Spinal cord (tissue), 10 donors: ENCODE measurements around the gene KCNAB1. TPM values are rescaled to one million over a fixed set of nuclear protein-coding genes. Genes with fewer than 3 reads are reported as not detected.
A peak's percentile ranks its signal among the peaks of the same experiment; 100 is the strongest.

Experiments
- DNase-seq, 6 donors: peaks; one replicate each; pipeline versions ENCODE4 v3.0.0 to v3.0.0-alpha.2; 2013 to 2015; ENCODE audit warnings: low spot score in 6 of 6, low read depth in 4 of 6
- H3K27ac ChIP-seq: one replicate; pipeline ENCODE4 v1.5.1; 2013; ENCODE audit warnings: low read depth, low read length, control low read depth
- H3K27me3 ChIP-seq: one replicate; pipeline ENCODE4 v1.6.1; 2013; ENCODE audit warnings: low read length; ENCODE audit not compliant: control insufficient read depth, insufficient read depth
- H3K36me3 ChIP-seq: one replicate; pipeline ENCODE4 v1.6.1; 2013; ENCODE audit warnings: low read length; ENCODE audit not compliant: control insufficient read depth, insufficient read depth
- H3K4me1 ChIP-seq: one replicate; pipeline ENCODE4 v1.6.1; 2013; ENCODE audit warnings: low read length; ENCODE audit not compliant: control insufficient read depth, insufficient read depth
- H3K4me3 ChIP-seq: one replicate; pipeline ENCODE4 v1.5.1; 2013; ENCODE audit warnings: low read depth, low read length, control low read depth
- H3K9me3 ChIP-seq: one replicate; pipeline ENCODE4 v1.6.1; 2013; ENCODE audit warnings: low read length; ENCODE audit not compliant: control insufficient read depth, insufficient read depth
- WGBS: methylation state at CpG from one replicate; pipeline ENCODE4 v1.1.5; 2013; ENCODE audit warnings: missing lambda C conversion rate; ENCODE audit not compliant: insufficient coverage; 5-methylcytosine and 5-hydroxymethylcytosine counted together
- polyA plus RNA-seq, 2 donors: library from polyadenylated mRNA; unstranded; fragments of 120-200 nt; gene quantifications; one replicate each; pipeline ENCODE4 v1.2.1, GENCODE V29; 2013; ENCODE audit not compliant: insufficient read length in 2 of 2
- total RNA-seq, 2 donors: library from RNA; depleted of rRNA in 1 of 2; stranded (reverse); fragments of 120-200 nt in 1 of 2; fragments of >200 nt in 1 of 2; gene quantifications; one replicate each; pipeline versions ENCODE4 v1.2.3 to v1.2.4, GENCODE V29; 2013 to 2014
- donor health status: healthy.

KCNAB1 gene
- total and polyA plus RNA-seq, 4 donors, result 10.1 to 27.5 (median 22.6) TPM

DNA sequence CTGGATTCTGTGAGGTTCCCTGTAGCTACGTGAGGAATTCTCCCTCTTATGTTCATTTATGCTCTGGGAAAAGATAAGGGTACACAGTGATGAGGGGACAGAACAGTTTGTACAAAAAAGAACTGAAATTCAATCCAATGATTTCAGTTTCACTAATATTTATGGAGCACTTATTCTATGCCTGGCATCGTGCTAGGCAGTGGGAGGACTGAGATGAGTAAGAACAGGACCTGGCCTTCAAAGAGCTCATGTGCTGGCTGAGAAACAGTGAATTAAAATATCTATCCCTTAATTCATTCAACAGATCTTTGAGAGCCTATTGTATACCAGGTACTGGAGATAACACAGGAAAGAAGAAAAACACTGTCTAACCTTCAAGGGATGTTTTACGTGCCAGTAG is 412.4 kb downstream of the KCNAB1 start:
- Histone ChIP-seq H3K36me3 (no peaks in the 10 kb centered on the region), H3K4me1 (peaks cover 5% of the 10 kb centered on the region), H3K9me3 (no peaks in the 10 kb centered on the region), H3K27ac (no peak overlapping the region), H3K27me3 (no peaks in the 10 kb centered on the region), H3K4me3 (no peak overlapping the region)
- no CpG with 5 or more reads among the region's 3 CpGs for WGBS
- no peak for DNase-seq

- no peaks in the 10 kb centered on the region for H3K27me3 ChIP-seq
- H3K4me3 ChIP-seq, result no peak overlapping the region
- no peak for DNase-seq
- WGBS, result 86% methylated on average over 3 of the region's 4 CpGs
- H3K36me3 ChIP-seq, result no peaks in the 10 kb centered on the region
- peaks cover 5% of the 10 kb centered on the region for H3K4me1 ChIP-seq
- no peak overlapping the region for H3K27ac ChIP-seq
- no peaks in the 10 kb centered on the region for H3K9me3 ChIP-seq
Measured at GRCh38 chr3:156533205-156533604, 412.8 kb downstream of the KCNAB1 start.

DNA sequence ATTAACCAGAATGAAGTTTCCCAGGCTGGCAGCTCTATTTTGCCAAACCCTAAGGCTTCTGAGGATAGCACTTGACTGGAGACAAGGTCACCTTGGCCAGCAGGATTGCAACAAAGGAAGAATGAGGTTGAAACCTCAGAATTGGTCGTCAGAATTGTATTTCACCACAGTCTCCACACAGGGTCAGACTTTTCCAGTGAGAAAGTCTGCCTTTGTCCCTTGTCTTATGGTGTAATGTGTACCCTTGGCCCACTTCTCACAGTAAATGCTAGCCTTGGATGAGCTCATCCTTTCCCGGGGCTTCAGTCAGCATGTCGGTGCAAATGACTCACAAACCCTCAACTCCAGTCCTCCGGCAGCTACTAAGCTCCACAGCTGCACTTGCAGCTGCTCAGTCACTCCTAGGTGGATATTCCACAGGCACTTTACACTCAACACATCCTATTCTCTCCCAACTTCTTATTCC is 414.8 kb downstream of the KCNAB1 start:
- no peak overlapping the region for H3K4me3 ChIP-seq
- no peaks in the 10 kb centered on the region for H3K27me3 ChIP-seq
- peaks cover 5% of the 10 kb centered on the region for H3K4me1 ChIP-seq
- WGBS, result 24% methylated on average over 3 of the region's 4 CpGs
- peak in 5 of 6 donors; percentile 32 to 78 (median 48) for DNase-seq
- H3K36me3 ChIP-seq, result no peaks in the 10 kb centered on the region
- H3K27ac ChIP-seq, result peak overlapping the region; percentile 50
- H3K9me3 ChIP-seq, result no peaks in the 10 kb centered on the region

DNA sequence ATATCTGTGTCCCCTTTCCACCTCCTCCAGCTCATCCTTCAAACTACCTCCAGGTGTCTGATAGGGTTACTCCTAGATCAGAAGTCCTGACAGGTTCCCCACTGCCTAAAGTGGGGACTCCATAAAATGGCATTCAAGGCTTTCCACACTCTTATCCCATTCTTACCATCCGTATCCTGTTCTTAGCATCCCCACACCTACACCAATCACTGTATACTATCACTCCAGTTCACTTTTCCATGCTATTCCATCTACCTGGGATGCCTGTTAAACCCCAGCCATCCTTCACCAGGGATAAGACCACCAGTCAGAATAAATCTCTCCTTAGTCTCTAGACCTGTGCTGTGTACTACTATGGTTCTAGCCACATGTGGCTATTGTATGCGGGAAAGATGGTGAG is 415.4 kb downstream of the KCNAB1 start:
- Histone ChIP-seq H3K36me3 (no peaks in the 10 kb centered on the region), H3K9me3 (no peaks in the 10 kb centered on the region), H3K4me1 (peaks cover 5% of the 10 kb centered on the region), H3K4me3 (no peak overlapping the region), H3K27ac (peak overlapping the region; percentile 50), H3K27me3 (no peaks in the 10 kb centered on the region)
- DNase-seq, result no peak
- 100% methylated on average over 1 of the region's 2 CpGs for WGBS

DNA sequence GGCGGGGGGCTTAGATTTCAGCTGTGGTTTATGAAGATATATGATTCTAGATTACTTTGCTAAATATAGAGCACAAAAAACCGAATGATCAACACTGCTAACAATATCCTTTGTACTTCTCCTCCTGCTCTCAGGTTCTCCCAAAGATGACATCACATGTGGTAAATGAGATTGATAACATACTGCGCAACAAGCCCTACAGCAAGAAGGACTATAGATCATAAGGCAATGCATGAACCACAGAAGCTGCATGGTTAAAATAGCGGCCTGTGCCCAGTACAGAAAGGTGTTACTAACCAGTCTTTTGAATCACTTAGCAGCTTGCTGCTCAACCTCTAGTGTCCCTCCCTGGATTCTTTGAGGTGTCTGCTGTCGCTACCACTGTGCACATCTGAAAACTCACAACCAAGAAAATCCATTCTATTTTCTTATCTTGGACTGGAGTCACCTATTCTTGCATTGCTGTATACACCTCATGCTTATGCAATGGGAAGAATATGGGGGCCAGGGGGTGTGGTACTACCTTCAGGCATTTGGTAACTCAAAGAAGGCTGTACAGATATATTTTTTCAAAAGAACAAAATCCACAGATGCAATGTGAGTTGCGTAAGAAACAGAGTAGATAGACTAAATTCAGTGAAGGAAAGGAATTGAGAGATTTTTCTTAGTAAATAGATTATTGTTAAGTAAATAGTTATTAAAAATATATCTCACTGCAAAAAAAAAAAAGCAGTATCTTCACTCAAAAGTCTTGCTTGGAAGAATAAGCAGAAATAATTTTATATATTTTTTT is 416.3 kb downstream of the KCNAB1 start:
- DNase-seq, result peak in 1 of 6 donors; percentile 35
- peaks cover 5% of the 10 kb centered on the region for H3K4me1 ChIP-seq
- no peaks in the 10 kb centered on the region for H3K36me3 ChIP-seq
- H3K4me3 ChIP-seq, result no peak overlapping the region
- no peaks in the 10 kb centered on the region for H3K9me3 ChIP-seq
- 93% methylated on average over 3 of the region's 6 CpGs for WGBS
- no peak overlapping the region for H3K27ac ChIP-seq
- no peaks in the 10 kb centered on the region for H3K27me3 ChIP-seq

- Histone ChIP-seq H3K27ac (no peak overlapping the region), H3K4me1 (peaks cover 5% of the 10 kb centered on the region), H3K4me3 (no peak overlapping the region), H3K9me3 (no peaks in the 10 kb centered on the region), H3K36me3 (no peaks in the 10 kb centered on the region), H3K27me3 (no peaks in the 10 kb centered on the region)
- 100% methylated on average over 1 of the region's 2 CpGs for WGBS
- peak in 1 of 6 donors; percentile 15 for DNase-seq
Measured at GRCh38 chr3:156539051-156539450, 418.7 kb downstream of the KCNAB1 start.

DNA sequence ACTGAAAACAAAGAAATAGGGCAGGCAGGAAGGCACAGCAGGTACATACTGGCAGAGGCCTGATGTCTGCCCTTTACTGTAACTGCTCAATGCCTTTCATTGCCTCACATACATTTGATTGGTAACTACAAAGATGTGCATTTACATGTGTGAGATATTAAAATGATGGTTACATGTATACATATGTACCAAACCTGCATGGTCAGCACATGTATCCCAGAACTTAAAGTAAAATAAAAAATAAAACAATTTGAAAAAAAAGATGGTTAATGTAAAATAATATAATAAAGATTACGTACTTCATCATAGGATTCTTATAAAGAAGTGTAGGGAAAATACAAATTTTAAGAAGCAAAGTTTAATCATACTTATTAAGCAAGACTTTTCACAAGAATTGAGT is 419.4 kb downstream of the KCNAB1 start:
- Histone ChIP-seq H3K36me3 (no peaks in the 10 kb centered on the region), H3K4me1 (no peaks in the 10 kb centered on the region), H3K9me3 (no peaks in the 10 kb centered on the region), H3K27ac (no peak overlapping the region), H3K4me3 (no peak overlapping the region), H3K27me3 (no peaks in the 10 kb centered on the region)
- DNase-seq, result no peak
- WGBS, result no CpG with 5 or more reads among the region's 1 CpG

DNA sequence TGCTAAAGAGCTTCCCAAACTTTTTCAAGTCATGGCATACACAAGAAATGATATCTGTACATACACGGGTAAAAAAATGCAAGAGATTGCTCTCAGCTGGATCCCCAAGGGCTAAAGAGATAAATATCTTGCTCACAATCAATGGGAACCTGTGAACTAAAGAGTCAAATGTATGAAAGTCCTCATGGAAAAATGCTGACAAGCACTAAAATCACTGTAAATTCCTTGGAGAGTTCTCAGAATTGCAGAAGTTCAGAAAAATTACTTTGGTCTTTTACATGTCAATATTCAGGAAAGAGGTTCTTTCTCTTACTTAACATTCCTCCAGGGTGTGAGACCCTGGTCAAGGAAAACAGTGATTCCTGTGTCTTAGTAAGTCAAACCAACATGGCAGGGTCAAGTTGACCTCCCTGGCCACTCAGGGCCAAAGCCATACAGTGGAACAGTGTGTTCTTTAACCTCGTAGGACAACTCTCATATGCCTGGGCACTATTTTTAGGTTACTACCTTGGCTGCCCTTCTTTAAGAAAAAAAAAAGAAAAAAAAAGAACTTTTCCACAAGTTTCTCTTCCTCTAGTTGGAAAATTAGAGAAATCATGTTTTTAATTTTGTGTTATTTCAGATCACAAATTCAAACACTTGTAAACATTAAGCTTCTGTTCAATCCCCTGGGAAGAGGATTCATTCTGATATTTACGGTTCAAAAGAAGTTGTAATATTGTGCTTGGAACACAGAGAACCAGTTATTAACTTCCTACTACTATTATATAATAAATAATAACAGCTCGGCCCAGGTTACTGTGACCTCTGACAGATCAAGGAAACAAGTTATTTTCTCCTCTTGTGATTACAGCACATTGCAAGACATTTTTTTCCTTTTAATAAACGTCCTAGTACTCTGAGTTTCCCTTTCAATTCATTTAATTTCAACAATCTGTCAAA is 422.0 kb downstream of the KCNAB1 start:
- no peak for DNase-seq
- 86% methylated on average over 1 of the region's 5 CpGs for WGBS
- Histone ChIP-seq H3K36me3 (no peaks in the 10 kb centered on the region), H3K4me3 (no peak overlapping the region), H3K9me3 (no peaks in the 10 kb centered on the region), H3K27me3 (no peaks in the 10 kb centered on the region), H3K27ac (no peak overlapping the region), H3K4me1 (no peaks in the 10 kb centered on the region)

GRCh38 chr3:156543043-156543555 is 422.7 kb downstream of the KCNAB1 start:
- no peak overlapping the region for H3K27ac ChIP-seq
- H3K4me1 ChIP-seq, result no peaks in the 10 kb centered on the region
- H3K36me3 ChIP-seq, result no peaks in the 10 kb centered on the region

More at GRCh38 chr3:156543043-156543555, 422.7 kb downstream of the KCNAB1 start:
- H3K9me3 ChIP-seq, result no peaks in the 10 kb centered on the region
- WGBS, result no CpG with 5 or more reads among the region's 2 CpGs
- no peak for DNase-seq
- no peak overlapping the region for H3K4me3 ChIP-seq
- H3K27me3 ChIP-seq, result no peaks in the 10 kb centered on the region
